Stimulated activated CD4-positive, alpha-beta T cell treated with anti-CD3 and anti-CD28 coated beads, Interleukin-1b, Interleukin-23, amount 100 ng/mL, for 4 hours (primary cell): Measurements from ENCODE around the gene ARHGAP18.
"Not testable (repeated sequence)": the region's sequence is repeated elsewhere in the genome, so short reads cannot be mapped to it uniquely, and the experiment has no call there.

Source experiments
- DNase-seq, 2 donors: peaks; one replicate each; pipeline ENCODE4 v3.0.0-alpha.2; 2020; ENCODE audit warnings: low read depth in 2 of 2

Gene ARHGAP18

GRCh38 chr6:129583866-129584265 lies 126.1 kb downstream of the ARHGAP18 start:
- no peak for DNase-seq

GRCh38 chr6:129578315-129578714 lies 131.7 kb downstream of the ARHGAP18 start:
- no peak for DNase-seq

DNA sequence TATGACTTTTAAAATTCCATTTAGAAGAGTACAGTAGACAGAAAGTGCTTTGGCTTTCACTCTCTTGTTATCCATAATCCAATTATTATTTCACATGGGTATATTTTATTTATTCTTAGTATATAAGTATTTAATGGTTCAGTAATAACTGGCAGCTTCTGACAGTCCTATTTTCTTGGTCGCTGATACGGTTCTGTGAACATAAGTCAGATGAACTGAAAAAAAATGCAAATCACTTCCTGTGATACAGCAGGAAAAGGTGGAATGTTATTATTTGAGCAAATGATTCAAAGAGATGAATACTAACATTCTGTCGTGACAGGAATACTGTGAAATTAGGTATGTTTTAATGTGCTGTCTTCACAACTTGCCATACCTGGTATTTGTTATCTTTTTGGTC lies 132.3 kb downstream of the ARHGAP18 start:
- no peak for DNase-seq

GRCh38 chr6:129576456-129576855 lies 133.5 kb downstream of the ARHGAP18 start:
- no peak for DNase-seq

GRCh38 chr6:129575378-129576118 lies 134.4 kb downstream of the ARHGAP18 start:
- no peak for DNase-seq

GRCh38 chr6:129574605-129575004 lies 135.4 kb downstream of the ARHGAP18 start:
- not testable (repeated sequence) for DNase-seq

DNA sequence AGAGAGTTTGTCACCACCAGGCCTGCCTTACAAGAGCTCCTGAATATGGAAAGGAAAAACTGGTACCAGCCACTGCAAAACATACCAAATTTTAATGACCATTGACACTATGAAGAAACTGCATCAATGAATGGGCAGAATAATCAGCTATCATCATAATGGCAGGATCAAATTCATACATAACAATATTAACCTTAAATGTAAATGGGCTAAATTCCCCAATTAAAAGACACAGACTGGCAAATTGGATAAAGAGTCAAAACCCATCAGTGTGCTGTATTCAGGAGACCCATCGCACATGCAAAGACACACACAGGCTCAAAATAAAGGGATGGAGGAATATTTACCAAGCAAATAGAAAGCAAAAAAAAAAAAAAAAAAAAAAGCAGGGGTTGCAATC lies 139.0 kb downstream of the ARHGAP18 start:
- not testable (repeated sequence) for DNase-seq

GRCh38 chr6:129568015-129568414 lies 142.0 kb downstream of the ARHGAP18 start:
- DNase-seq: no peak

GRCh38 chr6:129567374-129567773 lies 142.6 kb downstream of the ARHGAP18 start:
- peak; percentile 23 to 30 for DNase-seq

DNA sequence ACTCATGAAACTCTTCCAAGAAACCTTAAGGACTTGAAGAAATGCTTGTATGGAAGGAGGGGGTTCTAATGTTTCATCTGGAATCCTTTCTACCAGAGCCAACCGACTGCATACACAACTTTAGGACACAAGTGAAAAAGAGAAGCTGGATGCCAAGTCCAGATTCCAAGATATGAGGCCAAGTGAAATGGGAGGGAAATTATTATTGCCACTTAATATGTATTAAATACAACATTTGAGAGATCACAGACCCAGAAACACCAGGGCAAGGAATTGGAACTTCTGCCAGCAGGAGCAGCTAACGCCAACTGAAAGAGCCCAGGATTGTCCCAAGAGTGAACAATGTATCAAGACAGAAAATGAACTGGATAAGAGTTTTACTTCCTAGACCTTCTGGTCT lies 144.2 kb downstream of the ARHGAP18 start:
- no peak for DNase-seq

- DNase-seq: no peak
These were observed 144.6 kb downstream of the ARHGAP18 start for GRCh38 chr6:129565366-129565765.

GRCh38 chr6:129558248-129558647 lies 151.7 kb downstream of the ARHGAP18 start:
- DNase-seq: no peak

DNA sequence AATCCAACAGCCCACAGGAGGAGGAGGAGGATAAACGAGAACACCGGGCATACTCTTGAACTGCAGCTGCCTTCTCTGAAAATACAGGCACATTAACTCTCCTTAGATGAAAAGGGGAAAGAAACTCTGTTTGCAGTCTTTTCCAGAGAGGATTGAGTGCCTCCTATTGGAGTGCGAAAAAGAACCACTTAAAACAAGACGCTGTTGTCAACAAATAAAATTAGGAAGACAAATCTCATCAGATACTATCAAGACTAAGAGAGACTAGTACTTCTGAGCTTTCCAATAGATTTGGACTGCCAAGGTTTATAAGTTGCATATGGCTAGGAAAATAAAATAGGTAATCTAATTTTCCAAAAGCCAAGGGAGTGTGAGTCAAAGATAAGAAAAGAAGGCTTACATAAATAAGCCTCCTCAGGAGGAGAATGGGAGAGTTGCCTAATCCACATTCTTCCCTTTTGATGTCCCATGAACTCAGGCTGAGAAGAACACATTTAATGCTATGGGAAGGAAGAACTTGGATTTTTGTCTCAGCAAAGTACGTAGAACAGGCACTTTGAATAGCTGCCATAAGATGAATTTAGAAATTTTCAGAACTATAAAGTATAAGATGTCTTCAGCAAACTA lies 154.7 kb downstream of the ARHGAP18 start:
- DNase-seq: no peak

DNA sequence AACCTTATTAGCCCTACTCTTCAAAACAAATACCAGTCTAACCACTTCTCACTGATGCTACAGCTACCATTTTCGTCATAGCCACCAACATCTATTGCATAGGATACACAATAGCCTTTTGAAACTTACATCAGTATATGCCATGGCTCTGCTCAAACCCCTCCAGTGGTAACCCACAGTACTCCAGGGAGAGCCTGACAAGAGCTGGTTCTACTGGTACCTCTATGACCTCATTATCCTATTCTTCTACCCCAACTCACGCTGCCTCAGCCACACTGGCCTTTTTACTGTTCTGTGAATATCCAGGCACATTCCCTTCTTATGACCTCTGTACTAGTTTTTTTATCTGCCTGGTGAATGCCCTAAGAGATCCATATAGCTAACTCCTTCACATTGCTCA lies 157.6 kb downstream of the ARHGAP18 start:
- no peak for DNase-seq

- no peak for DNase-seq
These were observed 158.5 kb downstream of the ARHGAP18 start for GRCh38 chr6:129551486-129551885.

GRCh38 chr6:129546702-129547101 lies 163.3 kb downstream of the ARHGAP18 start:
- no peak for DNase-seq

DNA sequence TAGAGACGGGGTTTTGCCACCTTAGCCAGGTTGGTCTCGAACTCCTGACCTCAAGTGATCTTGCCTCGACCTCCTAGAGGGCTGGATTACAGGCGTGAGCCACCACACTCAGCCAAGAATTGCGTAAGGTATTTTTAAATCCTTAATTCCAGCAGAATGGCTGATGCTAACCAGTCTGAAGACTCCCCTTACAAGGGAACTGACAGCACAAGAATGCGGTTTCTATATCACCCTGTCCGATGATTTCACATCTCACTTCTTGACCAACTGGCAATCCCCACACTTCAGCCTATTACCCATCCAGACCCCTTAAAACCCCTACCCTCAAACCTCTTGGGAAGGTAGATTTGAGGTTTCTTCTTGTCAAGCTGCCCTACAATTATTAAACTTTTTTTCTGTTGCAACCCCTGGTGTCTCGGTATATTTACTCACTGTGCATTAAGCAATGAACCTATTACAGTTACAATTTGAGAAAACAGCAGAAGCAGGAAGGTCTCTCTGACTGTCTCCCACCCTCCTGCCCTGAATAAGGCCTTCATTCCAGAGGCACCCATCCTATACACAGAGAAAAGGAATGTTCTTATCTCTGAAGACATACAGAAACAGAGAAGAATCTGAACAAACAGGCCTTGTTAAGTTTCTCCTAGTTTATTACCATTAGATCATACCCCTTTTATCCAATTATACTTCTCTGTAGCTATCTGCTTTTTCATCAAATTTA lies 164.9 kb downstream of the ARHGAP18 start:
- no peak for DNase-seq

DNA sequence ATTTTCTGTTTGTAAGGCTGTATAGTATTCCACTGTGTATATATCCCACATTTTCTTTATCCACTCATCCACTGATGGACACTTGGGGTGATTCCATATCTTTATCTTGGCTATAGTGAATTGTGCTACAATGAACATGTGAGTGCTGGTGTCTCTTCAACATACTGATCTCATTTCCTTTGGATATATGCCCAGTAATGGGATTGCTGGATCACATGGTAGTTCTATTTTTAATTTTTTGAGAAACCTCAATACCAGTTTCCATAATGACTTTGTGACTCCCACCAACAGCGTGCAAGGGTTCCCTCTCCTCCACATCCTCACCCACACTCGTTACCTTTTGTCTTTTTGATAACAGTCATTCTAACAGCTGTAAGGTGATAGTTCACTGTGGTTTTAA lies 166.0 kb downstream of the ARHGAP18 start:
- DNase-seq: no peak

DNA sequence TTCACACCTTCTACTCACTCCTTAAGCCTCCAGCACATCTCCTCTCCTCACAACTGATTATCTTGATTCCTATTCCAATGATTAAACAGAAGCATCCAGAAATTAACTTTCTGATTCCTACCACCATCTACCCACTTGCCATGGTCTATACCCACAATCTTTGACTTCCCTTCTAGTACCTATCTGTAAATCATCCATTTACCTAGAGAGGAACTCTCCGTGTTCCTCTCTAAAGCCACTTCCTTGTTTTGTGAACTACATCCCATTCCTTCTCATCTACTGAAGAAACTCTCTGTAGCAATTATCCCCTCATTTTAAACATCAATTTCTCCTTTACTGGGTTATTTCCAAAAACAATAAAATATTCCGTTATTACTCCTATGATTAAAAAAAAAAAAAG lies 167.3 kb downstream of the ARHGAP18 start:
- DNase-seq: no peak

- DNase-seq: no peak
These were observed 170.9 kb downstream of the ARHGAP18 start for GRCh38 chr6:129539032-129539431.

- DNase-seq: no peak
These were observed 173.7 kb downstream of the ARHGAP18 start for GRCh38 chr6:129536271-129536670.

DNA sequence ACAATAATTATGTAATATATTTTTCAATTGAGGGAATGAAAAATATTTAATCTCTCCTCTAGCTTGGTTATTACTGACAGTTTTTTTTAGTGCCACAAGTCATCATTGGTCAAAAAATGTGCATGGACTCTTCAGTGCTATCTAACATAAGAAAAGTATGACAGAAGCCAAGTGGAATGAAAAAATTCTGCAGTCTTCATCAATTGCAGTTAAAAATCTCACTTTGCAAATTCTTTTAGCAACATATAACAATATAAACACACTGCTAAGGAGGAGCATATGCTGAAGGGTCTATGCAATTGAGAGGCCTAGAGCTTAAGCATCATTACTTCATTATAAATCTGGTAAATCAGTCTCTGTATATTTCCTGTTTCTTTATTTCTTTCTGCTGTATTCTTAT lies 175.1 kb downstream of the ARHGAP18 start:
- no peak for DNase-seq
